ENCODE data around the gene SLC19A1. TPM values are rescaled to one million over a fixed set of nuclear protein-coding genes. Genes with fewer than 3 reads are reported as not detected.
"Not testable (repeated sequence)": the region's sequence is repeated elsewhere in the genome, so short reads cannot be mapped to it uniquely, and the experiment has no call there.

SLC19A1 gene
- total RNA-seq, 2 donors from 2014 or later = 12.2 to 15.5 TPM

- no peak for DNase-seq (ENCODE audit: low spot score)
- TF ChIP-seq POLR2AphosphoS5 (IDR thresholded peaks at IDR 0.05) (no peak), POLR2A (IDR thresholded peaks at IDR 0.05) (no peak)
- TF ChIP-seq, protein P1, sequence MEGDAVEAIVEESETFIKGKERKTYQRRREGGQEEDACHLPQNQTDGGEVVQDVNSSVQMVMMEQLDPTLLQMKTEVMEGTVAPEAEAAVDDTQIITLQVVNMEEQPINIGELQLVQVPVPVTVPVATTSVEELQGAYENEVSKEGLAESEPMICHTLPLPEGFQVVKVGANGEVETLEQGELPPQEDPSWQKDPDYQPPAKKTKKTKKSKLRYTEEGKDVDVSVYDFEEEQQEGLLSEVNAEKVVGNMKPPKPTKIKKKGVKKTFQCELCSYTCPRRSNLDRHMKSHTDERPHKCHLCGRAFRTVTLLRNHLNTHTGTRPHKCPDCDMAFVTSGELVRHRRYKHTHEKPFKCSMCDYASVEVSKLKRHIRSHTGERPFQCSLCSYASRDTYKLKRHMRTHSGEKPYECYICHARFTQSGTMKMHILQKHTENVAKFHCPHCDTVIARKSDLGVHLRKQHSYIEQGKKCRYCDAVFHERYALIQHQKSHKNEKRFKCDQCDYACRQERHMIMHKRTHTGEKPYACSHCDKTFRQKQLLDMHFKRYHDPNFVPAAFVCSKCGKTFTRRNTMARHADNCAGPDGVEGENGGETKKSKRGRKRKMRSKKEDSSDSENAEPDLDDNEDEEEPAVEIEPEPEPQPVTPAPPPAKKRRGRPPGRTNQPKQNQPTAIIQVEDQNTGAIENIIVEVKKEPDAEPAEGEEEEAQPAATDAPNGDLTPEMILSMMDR (IDR thresholded peaks at IDR 0.05) = no peak
- intact Hi-C loops (cut with DNase I) = no loop called here
- WGBS = 94% methylated on average over 76 of the region's 76 CpGs
- Histone ChIP-seq H3K4me3 (no peak overlapping the region), H3K27ac (no peak overlapping the region), H3K36me3 (no peaks in the 10 kb centered on the region), H3K4me1 (replicated peaks) (no peaks in the 10 kb centered on the region), H3K9me3 (no peaks in the 10 kb centered on the region), H3K27me3 (replicated peaks; ENCODE audit: insufficient read depth) (no peaks in the 10 kb centered on the region)
These were observed 10.6 kb downstream of the SLC19A1 start for GRCh38 chr21:45531393-45532215.

GRCh38 chr21:45531114-45531392 lies 11.2 kb downstream of the SLC19A1 start:
- H3K4me3 ChIP-seq; H3K27me3 ChIP-seq (replicated peaks; ENCODE audit: insufficient read depth); H3K27ac ChIP-seq; H3K9me3 ChIP-seq; H3K4me1 ChIP-seq (replicated peaks); DNase-seq (ENCODE audit: low spot score); H3K36me3 ChIP-seq; intact Hi-C loops (cut with DNase I): not testable (repeated sequence)
- WGBS = 93% methylated on average over 15 of the region's 17 CpGs

GRCh38 chr21:45530423-45531113 lies 11.7 kb downstream of the SLC19A1 start:
- intact Hi-C loops (cut with DNase I) = no loop called here
- no peak for DNase-seq (ENCODE audit: low spot score)
- no peaks in the 10 kb centered on the region for H3K36me3 ChIP-seq
- TF ChIP-seq, protein P1 (IDR thresholded peaks at IDR 0.05) = no peak
- TF ChIP-seq POLR2A (IDR thresholded peaks at IDR 0.05) = no peak
- TF ChIP-seq POLR2AphosphoS5 (IDR thresholded peaks at IDR 0.05) = no peak
- H3K9me3 ChIP-seq = no peaks in the 10 kb centered on the region
- WGBS = 95% methylated on average over 48 of the region's 50 CpGs
- H3K27me3 ChIP-seq (replicated peaks; ENCODE audit: insufficient read depth) = no peaks in the 10 kb centered on the region
- H3K4me3 ChIP-seq = no peak overlapping the region
- H3K4me1 ChIP-seq (replicated peaks) = no peaks in the 10 kb centered on the region
- no peak overlapping the region for H3K27ac ChIP-seq

DNA sequence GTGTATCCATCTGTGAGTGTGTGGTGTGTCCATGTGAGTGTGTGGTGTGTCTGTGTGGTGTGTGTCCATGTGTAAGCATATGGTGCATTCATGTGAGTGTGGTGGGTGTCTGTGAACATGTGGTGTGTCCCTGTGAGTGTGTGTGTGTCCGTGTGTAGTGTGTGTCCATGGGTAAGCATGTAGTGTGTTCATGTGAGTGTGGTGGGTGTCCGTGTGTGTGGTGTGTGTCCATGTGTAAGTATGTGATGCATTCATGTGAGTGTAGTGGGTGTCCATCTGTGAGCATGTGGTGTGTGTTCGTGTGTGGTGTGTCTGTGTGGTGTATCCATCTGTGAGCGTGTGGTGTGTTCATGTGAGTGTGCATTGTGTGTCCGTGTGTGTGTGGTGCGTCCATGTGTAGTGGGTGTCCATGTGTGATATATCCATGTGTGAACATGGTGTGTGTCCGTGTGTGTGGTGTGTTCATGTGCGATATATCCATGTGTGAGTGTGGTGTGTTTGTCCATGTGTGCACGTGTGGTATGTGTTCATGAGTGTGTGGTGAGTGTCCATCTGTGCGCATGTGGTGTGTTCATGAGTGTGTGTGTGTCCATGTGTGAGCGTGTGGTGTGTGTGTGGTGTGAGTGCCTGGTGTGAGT lies 12.3 kb downstream of the SLC19A1 start:
- no peaks in the 10 kb centered on the region for H3K9me3 ChIP-seq
- H3K4me1 ChIP-seq (replicated peaks) = no peaks in the 10 kb centered on the region
- no peaks in the 10 kb centered on the region for H3K36me3 ChIP-seq
- no peak overlapping the region for H3K27ac ChIP-seq
- intact Hi-C loops (cut with DNase I) = no loop called here
- DNase-seq (ENCODE audit: low spot score) = no peak
- 92% methylated on average over 11 of the region's 11 CpGs for WGBS
- H3K4me3 ChIP-seq = no peak overlapping the region
- TF ChIP-seq POLR2A (IDR thresholded peaks at IDR 0.05) = no peak
- TF ChIP-seq POLR2AphosphoS5 (IDR thresholded peaks at IDR 0.05) = no peak
- TF ChIP-seq, protein P1 (IDR thresholded peaks at IDR 0.05) = no peak
- no peaks in the 10 kb centered on the region for H3K27me3 ChIP-seq (replicated peaks; ENCODE audit: insufficient read depth)

DNA sequence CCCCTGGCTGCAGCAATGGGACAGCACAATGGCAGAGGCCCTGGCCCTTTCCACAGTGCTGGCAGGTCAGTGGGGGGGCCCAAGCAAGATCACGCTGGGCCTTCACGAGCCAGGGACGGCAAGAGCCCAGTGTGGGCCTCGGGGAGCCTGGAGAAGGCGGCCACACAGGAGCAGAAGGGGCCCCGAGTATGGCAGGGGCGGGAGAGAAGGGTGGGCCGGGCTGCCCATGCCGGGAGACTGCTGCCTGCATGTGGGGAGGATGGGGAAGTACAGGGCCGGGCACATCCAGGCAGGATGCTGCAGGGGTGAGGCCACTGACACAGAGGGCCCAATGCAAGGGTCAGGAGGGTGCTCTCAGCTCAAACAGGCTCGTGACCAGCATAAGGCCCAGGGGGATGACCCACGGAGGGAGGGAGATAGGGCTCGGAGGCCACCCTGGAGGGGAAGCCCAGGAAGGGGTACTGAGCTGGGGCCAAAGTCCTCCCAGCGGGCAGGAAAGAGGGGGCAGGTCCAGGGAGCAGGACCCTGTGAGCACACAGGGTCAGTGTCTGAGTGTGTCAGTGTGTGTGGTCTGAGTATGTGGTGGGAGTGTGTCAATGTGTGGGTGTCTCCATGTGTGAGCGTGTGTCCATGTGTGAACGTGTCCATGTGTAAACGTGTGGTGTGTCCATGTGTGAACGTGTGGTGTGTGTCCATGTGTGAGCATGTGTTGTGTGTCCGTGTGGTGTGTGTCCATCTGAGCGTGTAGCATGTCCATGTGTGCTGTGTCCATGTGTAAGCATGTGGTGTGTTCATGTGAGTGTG lies 13.1 kb downstream of the SLC19A1 start:
- Histone ChIP-seq H3K9me3 (no peaks in the 10 kb centered on the region), H3K27ac (no peak overlapping the region), H3K4me1 (replicated peaks) (no peaks in the 10 kb centered on the region), H3K27me3 (replicated peaks; ENCODE audit: insufficient read depth) (no peaks in the 10 kb centered on the region), H3K4me3 (no peak overlapping the region), H3K36me3 (no peaks in the 10 kb centered on the region)
- DNase-seq (ENCODE audit: low spot score) = no peak
- intact Hi-C loops (cut with DNase I) = no loop called here
- WGBS = 88% methylated on average over 20 of the region's 20 CpGs
- TF ChIP-seq POLR2A (IDR thresholded peaks at IDR 0.05) (no peak), POLR2AphosphoS5 (IDR thresholded peaks at IDR 0.05) (no peak)
- TF ChIP-seq, protein P1 (IDR thresholded peaks at IDR 0.05) = no peak

Data from prostate gland (tissue), 2 donors.